WTC11 (cell line): ENCODE results near the gene SLC11A2. TPM values are rescaled to one million over a fixed set of nuclear protein-coding genes. Genes with fewer than 3 reads are reported as not detected.

Experiments used
- AFF4 ChIP-seq: sonication (generic); formaldehyde crosslinking; IDR thresholded peaks from 2 replicates; pipeline ENCODE4 v1.8.1; 2023; ENCODE audit warnings: mild to moderate bottlenecking, missing genetic modification reagents, borderline replicate concordance
- CREM ChIP-seq: sonication (generic); formaldehyde crosslinking; IDR thresholded peaks from 2 replicates; pipeline ENCODE4 v1.8.1; 2022; ENCODE audit warnings: mild to moderate bottlenecking, missing genetic modification reagents, moderate library complexity
- FOXP4 ChIP-seq: sonication (generic); formaldehyde crosslinking; IDR thresholded peaks from 2 replicates; pipeline ENCODE4 v1.8.0; 2022; ENCODE audit warnings: mild to moderate bottlenecking, missing genetic modification reagents
- MXD4 ChIP-seq: fragments of 250-450 bp; sonication (Bioruptor Pico); IDR thresholded peaks from 2 replicates; pipeline ENCODE4 v1.8.0; 2021; ENCODE audit warnings: mild to moderate bottlenecking, moderate library complexity, borderline replicate concordance
- NFE2L1 ChIP-seq: sonication (generic); formaldehyde crosslinking; IDR thresholded peaks from 2 replicates; pipeline ENCODE4 v1.8.1; 2023; ENCODE audit warnings: missing genetic modification reagents
- OVOL2 ChIP-seq: fragments of 250-450 bp; sonication (Bioruptor Pico); IDR thresholded peaks from 2 replicates; pipeline ENCODE4 v1.9.0; 2021; ENCODE audit warnings: mild to moderate bottlenecking, borderline replicate concordance
- ZNF121 ChIP-seq: sonication (generic); formaldehyde crosslinking; IDR thresholded peaks from 2 replicates; pipeline ENCODE4 v1.8.0; 2023; ENCODE audit warnings: missing genetic modification reagents
- ZNF317 ChIP-seq: sonication (generic); formaldehyde crosslinking; IDR thresholded peaks from 2 replicates; pipeline ENCODE4 v1.8.1; 2023; ENCODE audit warnings: low read depth, mild to moderate bottlenecking, moderate library complexity, missing genetic modification reagents, borderline replicate concordance
- ZSCAN18 ChIP-seq: fragments of 250-450 bp; sonication (Bioruptor Pico); IDR thresholded peaks from 2 replicates; pipeline ENCODE4 v2.1.2; 2022; ENCODE audit warnings: mild to moderate bottlenecking, moderate library complexity
- total RNA-seq: library from RNA; stranded (reverse); gene quantifications from 3 replicates; pipeline ENCODE4 v1.2.3, GENCODE V29; 2021

SLC11A2 gene
- total RNA-seq, 1 experiment from 2014 or later: 58.0 TPM

GRCh38 chr12:50929831-50930230 lies 96.4 kb downstream of the SLC11A2 start (continued):
- TF ChIP-seq FOXP4 (CRISPR knock-in tag) (no peak), ZNF317 (CRISPR knock-in tag) (no peak), OVOL2 (CRISPR knock-in tag) (no peak), NFE2L1 (CRISPR knock-in tag) (no peak), ZNF121 (CRISPR knock-in tag) (no peak), MXD4 (CRISPR knock-in tag) (no peak), CREM (no peak), AFF4 (no peak), ZSCAN18 (CRISPR knock-in tag) (no peak)

Other genes with a start within 250 kb of the SLC11A2 start
- not detected in 3 replicates for gene TMPRSS12, start 183.5 kb downstream of the SLC11A2 start, total RNA-seq
- not detected in 3 replicates for gene HIGD1C, start 73.8 kb downstream of the SLC11A2 start, total RNA-seq
- gene LETMD1, start 21.9 kb upstream of the SLC11A2 start, total RNA-seq: 43.3 to 45.9 TPM (median 45.8 TPM) in 3 replicates
- 33.7 to 36.1 TPM (median 34.2 TPM) in 3 replicates for gene CSRNP2, start 57.2 kb upstream of the SLC11A2 start, total RNA-seq
- 35.4 to 37.8 TPM (median 37.4 TPM) in 3 replicates for gene TFCP2, start 146.8 kb upstream of the SLC11A2 start, total RNA-seq
- 10.2 to 14.5 TPM (median 11.2 TPM) in 3 replicates for gene POU6F1, start 191.7 kb upstream of the SLC11A2 start, total RNA-seq
- gene DAZAP2, start 212.4 kb upstream of the SLC11A2 start, total RNA-seq: 30.4 to 35.8 TPM (median 33.0 TPM) in 3 replicates
- gene SMAGP, start 244.0 kb upstream of the SLC11A2 start, total RNA-seq: 11.6 to 12.5 TPM (median 11.7 TPM) in 3 replicates